Effector CD4-positive, alpha-beta T cell (primary cell): ENCODE measurements around the gene UBQLN3. TPM values are rescaled to one million over a fixed set of nuclear protein-coding genes. Genes with fewer than 3 reads are reported as not detected.

Source experiments
- DNase-seq: peaks from one replicate; pipeline ENCODE4 v3.0.0-alpha.2; 2020
- total RNA-seq: gene quantifications from one replicate; lab custom pipeline; 2026; lab: John Stamatoyannopoulos, UW

Gene UBQLN3
- not detected for total RNA-seq

DNA sequence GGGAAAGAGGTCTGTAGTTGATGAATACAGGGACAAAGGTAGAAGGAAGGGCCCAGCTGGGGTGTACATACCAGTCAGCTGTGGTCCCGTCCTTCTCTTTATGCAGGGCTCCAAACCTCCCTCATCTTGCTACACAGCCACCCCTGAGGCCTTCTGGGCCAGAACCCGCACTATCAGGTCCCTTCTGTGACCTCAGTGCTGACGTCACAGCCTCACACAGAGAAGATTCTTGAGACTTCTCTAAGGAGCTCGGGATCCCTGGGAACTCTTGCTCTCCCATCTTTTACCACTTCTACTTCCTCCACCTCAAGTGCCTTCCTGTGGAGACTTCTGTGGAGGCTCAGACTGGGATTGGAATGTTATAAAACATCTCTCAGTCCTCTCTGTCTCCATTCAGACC lies at the start of gene UBQLN3:
Gene UBQLN3, minus strand, starts transcription at position 155 of the 400 bp plus-strand sequence. CDS start 399 bp downstream, outside the sequence.
- DNase-seq = no peak

DNA sequence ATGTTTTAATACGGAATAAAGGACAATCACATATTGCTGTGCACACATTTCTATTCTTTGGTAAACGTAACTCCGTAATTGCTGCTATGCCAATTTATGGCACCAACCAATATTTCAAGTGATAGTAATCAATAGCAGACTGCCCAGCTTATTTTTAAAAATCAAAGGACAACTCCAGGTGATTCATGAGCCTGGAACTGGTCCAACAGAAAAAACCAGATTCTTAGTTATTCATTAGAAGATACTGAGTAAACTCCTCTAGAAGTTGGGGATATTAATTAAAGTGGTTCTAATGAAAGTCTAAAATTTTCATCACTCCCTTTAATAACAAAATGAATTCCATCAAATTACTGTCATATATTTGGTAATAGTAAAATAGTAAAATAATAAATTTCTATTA lies 48.0 kb upstream of the UBQLN3 start:
- no peak for DNase-seq

DNA sequence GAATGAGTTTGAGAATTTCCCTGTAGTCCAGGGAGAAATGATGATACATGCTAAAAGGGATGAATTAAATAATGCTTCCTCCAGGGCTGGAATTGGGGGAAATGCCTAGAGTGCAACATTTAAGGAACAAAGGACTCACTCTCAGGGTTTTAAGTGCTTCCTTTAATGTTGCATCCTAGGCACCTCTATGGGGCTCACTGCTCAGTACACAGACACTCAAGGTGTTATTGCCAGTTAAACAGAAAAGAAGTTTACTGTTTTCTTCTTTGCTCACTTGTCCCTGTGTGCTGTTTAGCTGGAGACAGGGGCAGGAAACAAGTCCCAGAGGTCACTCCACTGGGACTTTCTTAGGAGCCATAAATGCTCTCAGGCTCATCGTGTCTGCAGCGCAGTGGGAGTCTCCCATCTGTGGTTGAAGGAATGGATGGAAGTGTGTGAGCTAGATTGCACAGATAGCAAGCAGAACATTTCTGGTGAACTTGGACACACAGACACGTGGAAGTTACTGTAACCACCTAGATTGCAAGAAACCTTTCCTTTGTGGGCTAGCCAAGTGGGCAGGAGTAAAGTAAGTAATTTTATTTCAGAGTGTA lies 46.9 kb upstream of the UBQLN3 start:
- DNase-seq = no peak

- no peak for DNase-seq
Observed at GRCh38 chr11:5553343-5553742, 43.6 kb upstream of the UBQLN3 start.

- DNase-seq = no peak
Observed at GRCh38 chr11:5550440-5551095, 40.8 kb upstream of the UBQLN3 start.

GRCh38 chr11:5548440-5548839 lies 38.7 kb upstream of the UBQLN3 start, which contains the start of gene OR52H1:
Gene OR52H1 (minus strand): TSS chr11:5548540. CDS start chr11:5545505, 3,035 bp downstream.
- no peak for DNase-seq

GRCh38 chr11:5547982-5548381 lies 38.2 kb upstream of the UBQLN3 start:
- no peak for DNase-seq

GRCh38 chr11:5546457-5546856 lies 36.7 kb upstream of the UBQLN3 start:
- no peak for DNase-seq

DNA sequence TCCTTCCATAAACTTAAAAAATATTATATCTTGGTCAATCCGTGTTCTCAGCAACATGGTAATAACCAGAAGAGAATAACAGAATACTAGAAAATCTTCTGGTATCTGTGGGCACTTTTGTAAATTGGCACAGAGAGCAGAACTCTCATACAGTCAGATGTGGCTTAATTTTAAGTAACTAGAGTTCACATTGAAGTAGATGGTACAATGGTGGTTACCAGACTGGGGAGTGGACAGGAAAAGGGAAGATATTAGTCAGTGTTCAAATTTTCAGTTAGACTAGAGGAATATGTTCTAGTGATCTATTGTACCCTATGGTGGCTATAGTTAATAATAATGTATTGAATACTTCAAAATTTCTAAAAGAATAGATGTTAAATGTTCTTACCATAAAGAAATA lies 31.7 kb upstream of the UBQLN3 start:
- no peak for DNase-seq

DNA sequence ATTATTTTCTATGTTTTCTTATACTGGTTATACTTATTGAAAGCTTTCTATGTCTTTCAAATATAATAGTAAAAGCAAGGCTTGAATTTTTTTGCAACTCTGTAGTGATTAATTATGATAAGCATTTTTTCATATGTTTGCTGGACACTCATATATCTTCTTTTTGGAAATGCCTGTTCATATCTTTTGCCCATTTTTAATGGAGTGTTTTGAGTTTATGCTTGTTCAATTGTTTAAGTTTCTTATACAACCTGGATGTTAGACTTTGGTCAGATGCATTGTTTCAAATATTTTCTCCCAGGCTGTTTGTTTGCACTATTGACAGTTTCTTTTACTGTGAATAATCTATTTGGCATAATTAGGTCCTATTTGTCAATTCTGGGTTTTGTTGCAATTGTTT lies 26.7 kb upstream of the UBQLN3 start:
- DNase-seq = no peak

GRCh38 chr11:5534046-5534445 lies 24.3 kb upstream of the UBQLN3 start:
- no peak for DNase-seq

GRCh38 chr11:5531053-5531831 lies 21.5 kb upstream of the UBQLN3 start:
- DNase-seq = no peak

- no peak for DNase-seq
Observed at GRCh38 chr11:5528495-5528894, 18.7 kb upstream of the UBQLN3 start.

DNA sequence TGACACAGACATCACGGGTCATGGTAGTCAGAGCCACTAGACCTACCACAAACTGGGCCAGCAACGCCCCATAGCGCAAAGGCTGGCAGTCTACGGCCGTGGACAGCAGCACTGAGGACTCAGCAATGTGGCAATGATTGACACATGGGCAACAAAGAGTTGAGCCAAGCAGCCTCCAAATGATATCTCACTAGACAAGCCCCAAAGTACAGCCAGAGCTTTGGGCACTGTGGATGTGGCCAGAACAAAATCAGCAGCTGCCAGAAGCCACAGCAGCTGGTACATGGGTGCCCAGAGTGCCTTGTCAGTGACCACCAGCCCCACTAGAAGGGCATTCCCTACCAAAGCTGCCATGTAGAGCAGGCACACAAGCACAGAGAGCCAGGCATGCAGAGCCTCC lies 18.0 kb upstream of the UBQLN3 start:
- no peak for DNase-seq

- no peak for DNase-seq
Observed at GRCh38 chr11:5524756-5525155, 15.0 kb upstream of the UBQLN3 start.

DNA sequence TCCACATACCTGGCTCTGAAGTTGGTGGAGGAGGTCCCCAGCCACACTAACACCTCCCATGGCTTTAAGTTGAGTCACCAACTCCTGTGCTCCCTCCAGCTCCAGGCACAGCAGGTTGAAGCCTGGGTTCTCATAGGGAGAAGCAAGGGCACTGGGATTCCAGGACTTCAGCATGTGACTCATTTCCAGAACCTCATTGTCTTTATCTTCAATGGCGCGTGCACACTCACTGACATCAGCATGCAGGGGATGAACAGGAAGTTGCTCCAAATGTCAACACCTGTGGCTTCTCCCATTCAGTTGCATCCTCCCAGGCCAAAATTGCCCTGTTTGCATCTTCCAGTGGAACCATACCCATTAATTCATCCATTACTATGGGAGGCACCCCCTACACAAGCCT lies 12.6 kb upstream of the UBQLN3 start:
- DNase-seq = no peak

- no peak for DNase-seq
Observed at GRCh38 chr11:5521540-5521939, 11.8 kb upstream of the UBQLN3 start.

DNA sequence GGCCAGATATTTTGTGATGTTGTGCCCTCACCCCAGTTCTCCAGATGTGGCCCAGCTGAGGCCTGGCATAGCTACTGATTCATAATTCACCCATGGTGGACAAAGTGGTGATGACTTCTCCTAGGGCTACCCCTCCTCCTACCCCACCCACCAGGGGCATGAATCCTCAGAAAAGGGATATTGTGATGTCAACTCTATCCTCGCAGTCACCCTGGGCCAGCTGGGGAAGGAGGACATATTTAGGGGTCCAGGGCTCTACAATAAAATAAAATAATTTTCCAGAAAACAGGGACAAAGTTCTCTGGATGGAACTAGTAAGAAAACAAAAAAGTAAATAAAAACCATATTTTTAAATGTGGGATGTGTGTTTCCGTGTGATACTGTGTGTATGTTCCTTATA lies 6.8 kb upstream of the UBQLN3 start, which contains the start of gene UBQLNL:
Gene UBQLNL, minus strand, starts transcription at position 101 of the 400 bp plus-strand sequence. CDS start 258 bp downstream, outside the sequence.
- no peak for DNase-seq

GRCh38 chr11:5514841-5515240 lies 5.1 kb upstream of the UBQLN3 start:
- no peak for DNase-seq

DNA sequence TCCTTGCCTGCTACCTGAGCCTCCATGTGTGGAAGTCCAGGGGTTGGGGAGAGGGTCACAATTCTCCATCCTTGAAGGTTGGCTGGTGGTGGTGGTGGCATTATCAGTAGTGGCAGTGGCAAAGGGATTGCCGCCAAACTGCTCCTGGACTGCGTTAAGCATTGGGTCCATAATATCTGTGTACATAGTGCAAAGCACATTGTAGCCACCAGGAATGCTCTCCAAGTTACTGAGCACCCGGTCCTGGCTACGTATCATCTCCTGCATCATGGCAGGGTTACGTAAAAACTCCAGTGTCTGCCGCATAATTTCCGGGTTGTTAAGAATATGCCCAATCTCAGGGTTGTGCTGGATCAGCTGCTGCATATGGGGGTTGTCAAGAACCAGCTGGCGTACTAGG lies 1.2 kb downstream of the UBQLN3 start:
- DNase-seq = no peak

DNA sequence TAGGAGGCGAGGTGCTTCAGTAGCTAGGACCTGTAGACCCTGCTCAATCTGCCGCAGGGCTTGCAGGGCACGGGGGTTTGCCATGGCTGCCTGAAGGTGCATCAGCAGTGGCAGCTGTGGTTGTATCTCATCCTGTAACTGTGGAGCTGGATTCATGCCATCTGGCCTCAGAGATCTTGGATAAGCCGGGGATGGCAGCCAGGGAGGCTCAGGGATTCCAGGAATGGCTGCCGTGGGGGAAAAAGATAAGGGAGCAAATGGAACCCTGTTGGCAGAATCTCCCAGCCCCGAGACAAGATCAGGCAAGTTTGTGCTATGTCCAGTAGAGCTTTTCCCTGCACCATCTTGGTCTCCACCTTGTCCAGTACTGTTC lies 1.8 kb downstream of the UBQLN3 start:
- no peak for DNase-seq

- DNase-seq = no peak
Observed at GRCh38 chr11:5507177-5507932, 2.4 kb downstream of the UBQLN3 start.
